HCT116 (cell line): ENCODE measurements around the gene CCSAP. TPM values are rescaled to one million over a fixed set of nuclear protein-coding genes. Genes with fewer than 3 reads are reported as not detected.

Source experiments
- ATAC-seq: fragments of 200-7000 bp; cut with Tn5 transposase; 2 replicates; pipeline ENCODE4 v1.9.1; 2020; ENCODE audit warnings: mild to moderate bottlenecking, moderate library complexity
- BruUV-seq: library from RNA; stranded (reverse); fragments of 400-500 nt; replicated peaks from 2 replicates; lab custom pipeline; 2021; lab: Mats Ljungman, UMichigan
- CTCF ChIA-PET: fragments of 300-600 bp; sonication (Branson Sonifier 250); formaldehyde crosslinking; loops from one replicate; lab custom pipeline; 2021; ENCODE audit warnings: antibody characterized with exemption; lab: Charles Lee
- POLR2A ChIA-PET: fragments of 300-600, 350-600 bp; sonication (Branson Sonifier 250); formaldehyde crosslinking; loops from one replicate; lab custom pipeline; 2021; ENCODE audit warnings: antibody characterized with exemption; lab: Charles Lee
- RAD21 ChIA-PET, 2 experiments: fragments of 300-600 bp; sonication (Branson Sonifier 250); formaldehyde crosslinking; loops; one replicate each; lab custom pipeline; 2023; ENCODE audit warnings: low total read pairs in 2 of 2; ENCODE audit not compliant: uncharacterized antibody in 2 of 2, unreplicated experiment in 2 of 2, low non-redundant PET in 1 of 2; lab: Charles Lee
- DNase-seq: peaks from one replicate; pipeline ENCODE4 v3.0.0-alpha.2; 2010; ENCODE audit warnings: low read depth, low spot score
- H2AFZ ChIP-seq: fragments of 200-600 bp; shearing (Covaris generic), sonication (generic); 2 replicates; pipeline ENCODE4 v1.6.1; 2017; ENCODE audit warnings: low read depth, mixed run types, mixed read lengths, antibody characterized with exemption, low read length; ENCODE audit not compliant: poor library complexity, severe bottlenecking
- H3K27ac ChIP-seq: 2 replicates; pipeline ENCODE4 v1.5.1; 2012; ENCODE audit warnings: low read depth, low read length
- H3K27me3 ChIP-seq: fragments of 200-600 bp; sonication (generic); 2 replicates; pipeline ENCODE4 v1.6.1; 2016; ENCODE audit warnings: mixed run types, low read length, mixed read lengths; ENCODE audit not compliant: insufficient read depth
- H3K36me3 ChIP-seq, 2 experiments: fragments of 200-500 bp in 1 of 2; fragments of 200-600 bp in 1 of 2; sonication (Bioruptor generic) in 1 of 2; sonication (generic) in 1 of 2; 2 replicates each; pipeline versions ENCODE4 v1.5.1 to v1.6.1; 2014 to 2016; ENCODE audit warnings: low read length in 2 of 2, inconsistent platforms in 1 of 2, mixed read lengths in 1 of 2, mixed run types in 1 of 2; ENCODE audit not compliant: insufficient read depth in 2 of 2, control insufficient read depth in 1 of 2
- H3K4me1 ChIP-seq, 2 experiments: fragments of 200-600 bp in 1 of 2; sonication (generic) in 1 of 2; 2 replicates each; pipeline versions ENCODE4 v1.5.1 to v1.6.1; 2012 to 2017; ENCODE audit warnings: low read length in 2 of 2, inconsistent platforms in 1 of 2, mild to moderate bottlenecking in 1 of 2, mixed read lengths in 1 of 2, mixed run types in 1 of 2, moderate library complexity in 1 of 2; ENCODE audit not compliant: insufficient read depth in 2 of 2, control insufficient read depth in 1 of 2
- H3K4me2 ChIP-seq: fragments of 200-600 bp; sonication (generic); 2 replicates; pipeline ENCODE4 v1.6.1; 2017; ENCODE audit warnings: mixed run types, low read length, mixed read lengths
- H3K4me3 ChIP-seq, 2 experiments: fragments of 200-600 bp in 1 of 2; sonication (generic) in 1 of 2; replicated peaks in 1 of 2; 2 replicates each; pipeline ENCODE4 v1.5.1; 2011 to 2016; ENCODE audit warnings: low read length in 2 of 2, control low read depth in 1 of 2, low read depth in 1 of 2, mild to moderate bottlenecking in 1 of 2, mixed read lengths in 1 of 2, mixed run types in 1 of 2
- H3K79me2 ChIP-seq: fragments of 200-600 bp; sonication (generic); 2 replicates; pipeline ENCODE4 v1.6.1; 2017; ENCODE audit warnings: mild to moderate bottlenecking, mixed run types, low read length, moderate library complexity, mixed read lengths; ENCODE audit not compliant: insufficient read depth
- H3K9ac ChIP-seq: fragments of 200-600 bp; sonication (generic); 2 replicates; pipeline ENCODE4 v1.6.1; 2016; ENCODE audit warnings: low read length, mixed read lengths
- H3K9me2 ChIP-seq: fragments of 200-600 bp; sonication (generic), shearing (Covaris generic); 2 replicates; pipeline ENCODE4 v1.6.1; 2017; ENCODE audit warnings: mixed run types, mild to moderate bottlenecking, moderate library complexity; ENCODE audit not compliant: insufficient read depth
- H3K9me3 ChIP-seq, 2 experiments: fragments of 200-500 bp in 1 of 2; fragments of 200-600 bp in 1 of 2; sonication (Bioruptor generic) in 1 of 2; sonication (generic) in 1 of 2; 2 replicates each; pipeline ENCODE4 v1.6.1; 2014 to 2017; ENCODE audit warnings: low read length in 2 of 2, mixed read lengths in 2 of 2, inconsistent platforms in 1 of 2, low read depth in 1 of 2, mild to moderate bottlenecking in 1 of 2, mixed run types in 1 of 2, moderate library complexity in 1 of 2; ENCODE audit not compliant: control insufficient read depth in 1 of 2, insufficient read depth in 1 of 2
- H4K20me1 ChIP-seq: fragments of 200-600 bp; sonication (generic), shearing (Covaris generic); 2 replicates; pipeline ENCODE4 v1.6.1; 2017; ENCODE audit warnings: mixed run types, mild to moderate bottlenecking, moderate library complexity; ENCODE audit not compliant: insufficient read depth
- CBX3 ChIP-seq: IDR thresholded peaks from 2 replicates; pipeline ENCODE4 v1.6.1; 2012; ENCODE audit warnings: low read depth
- EGR1 ChIP-seq: IDR thresholded peaks from 2 replicates; pipeline ENCODE4 v1.6.1; 2012; ENCODE audit warnings: low read depth
- ELF1 ChIP-seq: IDR thresholded peaks from 2 replicates; pipeline ENCODE4 v1.6.1; 2012; ENCODE audit warnings: low read depth, borderline replicate concordance
- EZH2 ChIP-seq: fragments of 200-600 bp; sonication (generic); IDR thresholded peaks from 2 replicates; pipeline ENCODE4 v1.6.1; 2017; ENCODE audit warnings: antibody characterized with exemption, mixed run types
- EZH2phosphoT487 ChIP-seq: fragments of 200-600 bp; IDR thresholded peaks from 2 replicates; pipeline ENCODE4 v1.6.1; 2018; ENCODE audit warnings: antibody characterized with exemption, borderline replicate concordance
- FOSL1 ChIP-seq: IDR thresholded peaks from 2 replicates; pipeline ENCODE4 v1.6.1; 2012; ENCODE audit warnings: low read depth
- POLR2A ChIP-seq: IDR thresholded peaks from 2 replicates; pipeline ENCODE4 v1.7.0; 2011; ENCODE audit warnings: borderline replicate concordance; ENCODE audit not compliant: insufficient read depth, insufficient read length; ENCODE audit errors: extremely low read depth
- RAD21 ChIP-seq: IDR thresholded peaks from 2 replicates; pipeline ENCODE4 v1.6.1; 2012; ENCODE audit warnings: low read depth, mild to moderate bottlenecking
- SRF ChIP-seq: IDR thresholded peaks from 2 replicates; pipeline ENCODE4 v1.6.1; 2012; ENCODE audit warnings: low read depth
- YY1 ChIP-seq: IDR thresholded peaks from 2 replicates; pipeline ENCODE4 v1.6.1; 2011; ENCODE audit warnings: low read length, low read depth, moderate library complexity, mild to moderate bottlenecking; ENCODE audit not compliant: insufficient replicate concordance; ENCODE audit errors: extremely low read depth
- ZFX ChIP-seq: fragments of 450-650 bp; IDR thresholded peaks from 2 replicates; pipeline ENCODE4 v1.6.1; 2017
- ZNF274 ChIP-seq: fragments of 200-500 bp; sonication (Bioruptor generic); IDR thresholded peaks from 2 replicates; pipeline ENCODE4 v1.6.1; 2014; ENCODE audit warnings: mild to moderate bottlenecking, low read depth, low read length, inconsistent platforms
- intact Hi-C: fragments of 100-400 bp; cut with micrococcal nuclease; formaldehyde crosslinking; loops from 2 replicates; pipeline ENCODE4 v1.10.0; 2022
- total RNA-seq: library from RNA; stranded (reverse); gene quantifications from one replicate; pipeline ENCODE4 v1.2.1, GENCODE V29; 2021; ENCODE audit not compliant: unreplicated experiment
- TF ChIP-seq, protein P1 (sequence below): IDR thresholded peaks from 2 replicates; pipeline ENCODE4 v1.6.1; 2012
- TF ChIP-seq, protein P2 (sequence below): IDR thresholded peaks from 2 replicates; pipeline ENCODE4 v1.6.1; 2012
- TF ChIP-seq, protein P3 (sequence below): IDR thresholded peaks from 2 replicates; pipeline ENCODE4 v1.6.1; 2012; ENCODE audit warnings: low read depth

Gene CCSAP
- total RNA-seq, 1 experiment from 2014 or later = 10.9 TPM

DNA sequence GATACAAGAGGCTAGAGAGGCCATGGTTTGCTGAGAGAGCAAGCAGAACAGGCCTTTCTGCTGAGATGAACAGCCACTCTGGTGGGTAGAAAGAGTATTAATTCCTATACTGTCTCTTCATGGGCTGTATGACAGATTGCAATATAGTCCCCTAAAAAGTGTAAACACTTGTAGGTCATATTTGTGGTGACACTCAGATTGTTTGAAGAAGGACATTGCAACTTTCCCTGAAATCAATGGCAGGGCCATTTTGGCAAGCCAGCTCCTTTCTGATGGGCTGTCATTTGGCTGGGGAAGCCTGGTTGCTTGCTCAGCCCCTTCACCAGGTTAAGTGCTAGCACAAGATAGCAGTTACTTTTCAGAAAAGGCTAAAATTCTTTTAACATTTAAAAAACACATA lies 44.4 kb downstream of the CCSAP start:
- no peaks in the 10 kb centered on the region for H3K79me2 ChIP-seq
- RAD21 ChIA-PET = no interaction called here
- H4K20me1 ChIP-seq = no peaks in the 10 kb centered on the region
- CTCF ChIA-PET = no interaction called here
- H3K27me3 ChIP-seq = no peaks in the 10 kb centered on the region
- POLR2A ChIA-PET = no interaction called here
- intact Hi-C loops = no loop called here
- TF ChIP-seq, protein P1, sequence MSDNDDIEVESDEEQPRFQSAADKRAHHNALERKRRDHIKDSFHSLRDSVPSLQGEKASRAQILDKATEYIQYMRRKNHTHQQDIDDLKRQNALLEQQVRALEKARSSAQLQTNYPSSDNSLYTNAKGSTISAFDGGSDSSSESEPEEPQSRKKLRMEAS = no peak
- TF ChIP-seq SRF (no peak), CBX3 (no peak), POLR2A (no peak), ZFX (no peak), EZH2 (no peak), RAD21 (no peak), ZNF274 (no peak), EZH2phosphoT487 (no peak), ELF1 (no peak), EGR1 (no peak), YY1 (no peak), FOSL1 (no peak)
- TF ChIP-seq, protein P2, sequence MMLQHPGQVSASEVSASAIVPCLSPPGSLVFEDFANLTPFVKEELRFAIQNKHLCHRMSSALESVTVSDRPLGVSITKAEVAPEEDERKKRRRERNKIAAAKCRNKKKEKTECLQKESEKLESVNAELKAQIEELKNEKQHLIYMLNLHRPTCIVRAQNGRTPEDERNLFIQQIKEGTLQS = no peak
- TF ChIP-seq, protein P3, sequence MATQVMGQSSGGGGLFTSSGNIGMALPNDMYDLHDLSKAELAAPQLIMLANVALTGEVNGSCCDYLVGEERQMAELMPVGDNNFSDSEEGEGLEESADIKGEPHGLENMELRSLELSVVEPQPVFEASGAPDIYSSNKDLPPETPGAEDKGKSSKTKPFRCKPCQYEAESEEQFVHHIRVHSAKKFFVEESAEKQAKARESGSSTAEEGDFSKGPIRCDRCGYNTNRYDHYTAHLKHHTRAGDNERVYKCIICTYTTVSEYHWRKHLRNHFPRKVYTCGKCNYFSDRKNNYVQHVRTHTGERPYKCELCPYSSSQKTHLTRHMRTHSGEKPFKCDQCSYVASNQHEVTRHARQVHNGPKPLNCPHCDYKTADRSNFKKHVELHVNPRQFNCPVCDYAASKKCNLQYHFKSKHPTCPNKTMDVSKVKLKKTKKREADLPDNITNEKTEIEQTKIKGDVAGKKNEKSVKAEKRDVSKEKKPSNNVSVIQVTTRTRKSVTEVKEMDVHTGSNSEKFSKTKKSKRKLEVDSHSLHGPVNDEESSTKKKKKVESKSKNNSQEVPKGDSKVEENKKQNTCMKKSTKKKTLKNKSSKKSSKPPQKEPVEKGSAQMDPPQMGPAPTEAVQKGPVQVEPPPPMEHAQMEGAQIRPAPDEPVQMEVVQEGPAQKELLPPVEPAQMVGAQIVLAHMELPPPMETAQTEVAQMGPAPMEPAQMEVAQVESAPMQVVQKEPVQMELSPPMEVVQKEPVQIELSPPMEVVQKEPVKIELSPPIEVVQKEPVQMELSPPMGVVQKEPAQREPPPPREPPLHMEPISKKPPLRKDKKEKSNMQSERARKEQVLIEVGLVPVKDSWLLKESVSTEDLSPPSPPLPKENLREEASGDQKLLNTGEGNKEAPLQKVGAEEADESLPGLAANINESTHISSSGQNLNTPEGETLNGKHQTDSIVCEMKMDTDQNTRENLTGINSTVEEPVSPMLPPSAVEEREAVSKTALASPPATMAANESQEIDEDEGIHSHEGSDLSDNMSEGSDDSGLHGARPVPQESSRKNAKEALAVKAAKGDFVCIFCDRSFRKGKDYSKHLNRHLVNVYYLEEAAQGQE = no peak
- BruUV-seq = no TSS peak
- no peaks in the 10 kb centered on the region for H3K9me2 ChIP-seq
- ATAC-seq (no peak), DNase-seq (no peak)
- peaks cover under 1 to 25% of the 10 kb centered on the region in 2 experiments; a peak in 3 of 4 replicates for H3K36me3 ChIP-seq
- H3K4me2 ChIP-seq = no peak overlapping the region
- no peaks in the 10 kb centered on the region for H3K9me3 ChIP-seq
- H3K9ac ChIP-seq = no peak overlapping the region
- H3K4me1 ChIP-seq = no peaks in the 10 kb centered on the region
- H3K27ac ChIP-seq = no peak overlapping the region
- H3K4me3 ChIP-seq = no peak overlapping the region
- no peak overlapping the region for H2AFZ ChIP-seq
